GM19238 (cell line): ENCODE results near the gene ERGIC3.
A peak's percentile ranks its signal among the peaks of the same experiment; 100 is the strongest.

Experiments
- DNase-seq: peaks from one replicate; pipeline ENCODE4 v3.0.0; 2011; ENCODE audit warnings: low spot score; ENCODE audit not compliant: insufficient read length

The ERGIC3 gene

GRCh38 chr20:35597186-35597585 lies 55.3 kb downstream of the ERGIC3 start:
- no peak for DNase-seq

- no peak for DNase-seq
Measured at GRCh38 chr20:35598476-35598875, 56.6 kb downstream of the ERGIC3 start.

GRCh38 chr20:35598899-35599775 lies 57.3 kb downstream of the ERGIC3 start:
- no peak for DNase-seq

- no peak for DNase-seq
Measured at GRCh38 chr20:35599776-35600120, 57.9 kb downstream of the ERGIC3 start.

GRCh38 chr20:35600176-35600992 lies 58.5 kb downstream of the ERGIC3 start:
- no peak for DNase-seq

- peak; percentile 67 for DNase-seq
Measured at GRCh38 chr20:35600993-35601973, 59.4 kb downstream of the ERGIC3 start.

- no peak for DNase-seq
Measured at GRCh38 chr20:35601990-35602389, 60.1 kb downstream of the ERGIC3 start.

GRCh38 chr20:35602851-35603495 lies 61.1 kb downstream of the ERGIC3 start:
- no peak for DNase-seq

GRCh38 chr20:35603695-35604448 lies 62.0 kb downstream of the ERGIC3 start:
- DNase-seq, result no peak

- no peak for DNase-seq
Measured at GRCh38 chr20:35604449-35604747, 62.5 kb downstream of the ERGIC3 start.

- no peak for DNase-seq
Measured at GRCh38 chr20:35606127-35606526, 64.2 kb downstream of the ERGIC3 start.
